PC-3 (cell line): ENCODE measurements around the gene NHSL1.

Experiments used
- EZH2phosphoT487 ChIP-seq: fragments of 300-600 bp; sonication (generic); IDR thresholded peaks from 2 replicates; pipeline ENCODE4 v1.6.1; 2018; ENCODE audit warnings: mild to moderate bottlenecking, antibody characterized with exemption, low read length, borderline replicate concordance
- TF ChIP-seq, protein P1 (sequence below): fragments of 300-600 bp; sonication (generic); conservative IDR thresholded peaks from 2 replicates; pipeline ENCODE4 v1.5.1; 2017; ENCODE audit warnings: antibody characterized with exemption, low read depth, mild to moderate bottlenecking, low read length

DNA sequence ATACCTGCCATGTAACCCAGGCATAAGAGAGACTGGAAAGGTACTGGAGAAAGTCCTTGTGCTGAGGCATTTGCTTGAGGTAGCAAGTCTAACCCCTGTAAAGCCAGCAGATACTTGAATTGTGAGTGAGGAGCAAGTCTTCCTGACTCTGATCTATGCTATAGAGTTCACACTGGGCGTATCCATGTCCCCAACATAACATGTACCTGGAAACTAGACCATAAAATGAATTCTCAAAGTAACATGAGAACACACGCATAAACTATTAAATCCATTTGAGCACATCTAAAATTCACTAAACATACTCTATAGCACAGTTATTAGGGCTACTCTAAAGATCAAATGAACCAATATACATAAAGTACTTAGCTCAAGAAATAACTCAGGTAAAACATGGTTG is 2.0 kb downstream of the NHSL1 start:
- TF ChIP-seq, protein P1, sequence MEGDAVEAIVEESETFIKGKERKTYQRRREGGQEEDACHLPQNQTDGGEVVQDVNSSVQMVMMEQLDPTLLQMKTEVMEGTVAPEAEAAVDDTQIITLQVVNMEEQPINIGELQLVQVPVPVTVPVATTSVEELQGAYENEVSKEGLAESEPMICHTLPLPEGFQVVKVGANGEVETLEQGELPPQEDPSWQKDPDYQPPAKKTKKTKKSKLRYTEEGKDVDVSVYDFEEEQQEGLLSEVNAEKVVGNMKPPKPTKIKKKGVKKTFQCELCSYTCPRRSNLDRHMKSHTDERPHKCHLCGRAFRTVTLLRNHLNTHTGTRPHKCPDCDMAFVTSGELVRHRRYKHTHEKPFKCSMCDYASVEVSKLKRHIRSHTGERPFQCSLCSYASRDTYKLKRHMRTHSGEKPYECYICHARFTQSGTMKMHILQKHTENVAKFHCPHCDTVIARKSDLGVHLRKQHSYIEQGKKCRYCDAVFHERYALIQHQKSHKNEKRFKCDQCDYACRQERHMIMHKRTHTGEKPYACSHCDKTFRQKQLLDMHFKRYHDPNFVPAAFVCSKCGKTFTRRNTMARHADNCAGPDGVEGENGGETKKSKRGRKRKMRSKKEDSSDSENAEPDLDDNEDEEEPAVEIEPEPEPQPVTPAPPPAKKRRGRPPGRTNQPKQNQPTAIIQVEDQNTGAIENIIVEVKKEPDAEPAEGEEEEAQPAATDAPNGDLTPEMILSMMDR = no peak
- no peak for TF ChIP-seq EZH2phosphoT487
